Measurements from ENCODE around the gene CNTNAP2.

CNTNAP2 gene

GRCh38 chr7:146700015-146700560 is 583.5 kb downstream of the CNTNAP2 start:
- no peak for DNase-seq

- DNase-seq, result no peak
Measured at GRCh38 chr7:146701166-146701565, 584.6 kb downstream of the CNTNAP2 start.

- no peak for DNase-seq
Measured at GRCh38 chr7:146702898-146703297, 586.3 kb downstream of the CNTNAP2 start.

- no peak for DNase-seq
Measured at GRCh38 chr7:146709451-146710027, 592.9 kb downstream of the CNTNAP2 start.

- DNase-seq, result no peak
Measured at GRCh38 chr7:146713205-146713604, 596.6 kb downstream of the CNTNAP2 start.

GRCh38 chr7:146713934-146714333 is 597.3 kb downstream of the CNTNAP2 start:
- DNase-seq, result no peak

GRCh38 chr7:146720195-146720594 is 603.6 kb downstream of the CNTNAP2 start:
- no peak for DNase-seq

GRCh38 chr7:146722986-146723385 is 606.4 kb downstream of the CNTNAP2 start:
- no peak for DNase-seq

GRCh38 chr7:146725520-146725919 is 608.9 kb downstream of the CNTNAP2 start:
- no peak for DNase-seq

- DNase-seq, result no peak
Measured at GRCh38 chr7:146728141-146728540, 611.5 kb downstream of the CNTNAP2 start.

- DNase-seq, result no peak
Measured at GRCh38 chr7:146728611-146729010, 612.0 kb downstream of the CNTNAP2 start.

GRCh38 chr7:146731185-146731584 is 614.6 kb downstream of the CNTNAP2 start:
- DNase-seq, result no peak

- DNase-seq, result no peak
Measured at GRCh38 chr7:146735992-146736391, 619.4 kb downstream of the CNTNAP2 start.

GRCh38 chr7:146736446-146737190 is 620.0 kb downstream of the CNTNAP2 start:
- DNase-seq, result no peak

- DNase-seq, result no peak
Measured at GRCh38 chr7:146740039-146740438, 623.4 kb downstream of the CNTNAP2 start.

GRCh38 chr7:146741911-146742310 is 625.3 kb downstream of the CNTNAP2 start:
- no peak for DNase-seq

GRCh38 chr7:146754385-146754784 is 637.8 kb downstream of the CNTNAP2 start:
- DNase-seq, result no peak

- DNase-seq, result no peak
Measured at GRCh38 chr7:146755585-146755984, 639.0 kb downstream of the CNTNAP2 start.

- DNase-seq, result no peak
Measured at GRCh38 chr7:146764458-146764857, 647.9 kb downstream of the CNTNAP2 start.

- DNase-seq, result no peak
Measured at GRCh38 chr7:146768957-146769356, 652.4 kb downstream of the CNTNAP2 start.

GRCh38 chr7:146772601-146773000 is 656.0 kb downstream of the CNTNAP2 start:
- DNase-seq, result no peak

GRCh38 chr7:146773506-146773905 is 656.9 kb downstream of the CNTNAP2 start:
- DNase-seq, result no peak

GRCh38 chr7:146781352-146782116 is 664.9 kb downstream of the CNTNAP2 start:
- no peak for DNase-seq

GRCh38 chr7:146787266-146787665 is 670.7 kb downstream of the CNTNAP2 start:
- DNase-seq, result no peak

Measured in activated CD4-positive, alpha-beta T cell treated with anti-CD3 and anti-CD28 coated beads, Interleukin-2, Interleukin-6, amounts not matched to agents 100 ng/mL and 50 ng/mL, durations not matched to agents 16 hours and 8 hours (primary cell).